ENCODE measurements around the gene SIX3. TPM values are rescaled to one million over a fixed set of nuclear protein-coding genes. Genes with fewer than 3 reads are reported as not detected.

Gene SIX3
- total RNA-seq, 1 donor from 2014 or later, result not detected

- DNase-seq, result no peak
- ATAC-seq, result no peak
- intact Hi-C loops (cut with DNase I), result no loop called here
- Histone ChIP-seq H3K36me3 (no peaks in the 10 kb centered on the region), H3K27ac (no peak overlapping the region), H3K4me1 (no peaks in the 10 kb centered on the region), H3K27me3 (peaks cover 49% of the 10 kb centered on the region), H3K9me3 (no peaks in the 10 kb centered on the region), H3K4me3 (no peak overlapping the region)
- TF ChIP-seq CTCF (IDR thresholded peaks at IDR 0.05), result no peak
Measured at GRCh38 chr2:44920751-44921150, 20.8 kb upstream of the SIX3 start.

DNA sequence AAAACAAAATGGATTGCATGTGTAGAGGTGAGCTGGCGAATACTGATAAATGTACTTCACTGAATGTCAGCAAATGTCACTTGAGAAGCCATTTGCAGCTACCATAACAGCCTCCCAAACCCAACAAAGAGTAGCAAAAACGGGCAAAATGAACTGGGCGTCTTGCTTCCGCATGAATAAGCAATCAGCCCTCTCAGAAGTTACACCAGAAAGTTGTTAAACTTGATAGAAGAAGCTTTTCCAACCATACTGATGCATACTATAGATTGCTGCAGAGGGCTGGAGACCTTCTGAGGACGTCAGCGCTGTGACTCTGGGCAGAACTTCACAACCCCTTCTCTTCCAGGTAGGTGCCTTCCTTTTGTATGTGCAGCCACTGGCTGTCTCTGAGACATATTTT lies 18.7 kb upstream of the SIX3 start:
- H3K4me3 ChIP-seq, result no peak overlapping the region
- H3K4me1 ChIP-seq, result peaks cover 2% of the 10 kb centered on the region
- H3K36me3 ChIP-seq, result no peaks in the 10 kb centered on the region
- intact Hi-C loops (cut with DNase I), result no loop called here
- peaks cover 69% of the 10 kb centered on the region for H3K27me3 ChIP-seq
- no peak overlapping the region for H3K27ac ChIP-seq
- DNase-seq, result no peak
- no peaks in the 10 kb centered on the region for H3K9me3 ChIP-seq
- ATAC-seq, result no peak
- no peak for TF ChIP-seq CTCF (IDR thresholded peaks at IDR 0.05)

DNA sequence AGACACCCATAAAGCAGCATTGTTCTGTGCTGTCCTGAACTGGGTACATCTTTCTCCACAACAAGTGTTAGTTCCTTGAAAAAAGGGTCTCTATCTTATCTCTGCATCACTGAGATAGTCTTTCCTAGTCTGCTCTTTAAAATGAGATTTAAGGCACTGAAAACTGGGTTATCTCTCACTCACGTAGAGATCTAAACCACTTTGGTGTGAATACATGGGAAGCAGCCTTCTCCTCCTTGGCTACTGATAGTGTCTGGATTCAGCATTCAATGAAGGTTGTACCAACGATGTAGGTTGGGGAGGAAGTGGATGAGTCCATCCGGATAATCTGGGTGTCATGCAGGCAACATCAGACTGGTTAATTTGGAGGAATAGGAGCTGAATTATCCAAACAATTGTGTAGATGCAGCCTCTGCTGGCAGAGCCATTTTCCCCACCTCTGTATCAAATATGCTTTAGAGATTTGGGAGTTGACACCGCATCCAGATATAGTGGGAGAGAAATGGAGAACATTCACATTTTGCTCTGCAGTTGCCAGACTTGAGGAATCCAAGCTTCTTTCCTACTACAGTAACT lies 15.9 kb upstream of the SIX3 start:
- DNase-seq (no peak), ATAC-seq (no peak)
- Histone ChIP-seq H3K4me3 (no peak overlapping the region), H3K36me3 (no peaks in the 10 kb centered on the region), H3K4me1 (peaks cover 14% of the 10 kb centered on the region), H3K27ac (no peak overlapping the region), H3K9me3 (no peaks in the 10 kb centered on the region), H3K27me3 (peaks cover 96% of the 10 kb centered on the region)
- no peak for TF ChIP-seq CTCF (IDR thresholded peaks at IDR 0.05)
- intact Hi-C loops (cut with DNase I), result no loop called here

GRCh38 chr2:44926957-44927356 lies 14.5 kb upstream of the SIX3 start:
- DNase-seq, result no peak
- peaks cover 97% of the 10 kb centered on the region for H3K27me3 ChIP-seq
- no peak overlapping the region for H3K27ac ChIP-seq
- intact Hi-C loops (cut with DNase I), result no loop called here
- H3K36me3 ChIP-seq, result no peaks in the 10 kb centered on the region
- no peak for ATAC-seq
- peaks cover 14% of the 10 kb centered on the region for H3K4me1 ChIP-seq
- H3K9me3 ChIP-seq, result no peaks in the 10 kb centered on the region
- no peak overlapping the region for H3K4me3 ChIP-seq
- TF ChIP-seq CTCF (IDR thresholded peaks at IDR 0.05), result no peak

GRCh38 chr2:44927985-44928482 lies 13.5 kb upstream of the SIX3 start:
- Histone ChIP-seq H3K36me3 (no peaks in the 10 kb centered on the region), H3K27me3 (peaks cover 97% of the 10 kb centered on the region), H3K27ac (no peak overlapping the region), H3K4me1 (peaks cover 14% of the 10 kb centered on the region), H3K4me3 (no peak overlapping the region), H3K9me3 (no peaks in the 10 kb centered on the region)
- ATAC-seq (no peak), DNase-seq (no peak)
- intact Hi-C loops (cut with DNase I), result no loop called here
- no peak for TF ChIP-seq CTCF (IDR thresholded peaks at IDR 0.05)

All from upper lobe of right lung (tissue), 1 donor.